HG03457 (cell line): Measurements from ENCODE around the gene AHSG.

Experiments used
- ATAC-seq: cut with Tn5 transposase; IDR thresholded peaks from one replicate; pipeline ENCODE4 v1.9.1; 2021; ENCODE audit warnings: moderate number of reproducible peaks; ENCODE audit not compliant: unreplicated experiment

Gene AHSG

GRCh38 chr3:186592682-186593081 is 20.2 kb upstream of the AHSG start:
- no peak for ATAC-seq

GRCh38 chr3:186593862-186594261 is 19.0 kb upstream of the AHSG start:
- ATAC-seq = no peak

GRCh38 chr3:186594591-186595113 is 18.2 kb upstream of the AHSG start:
- no peak for ATAC-seq

- ATAC-seq = no peak
Observed at GRCh38 chr3:186596568-186597287, 16.1 kb upstream of the AHSG start.

DNA sequence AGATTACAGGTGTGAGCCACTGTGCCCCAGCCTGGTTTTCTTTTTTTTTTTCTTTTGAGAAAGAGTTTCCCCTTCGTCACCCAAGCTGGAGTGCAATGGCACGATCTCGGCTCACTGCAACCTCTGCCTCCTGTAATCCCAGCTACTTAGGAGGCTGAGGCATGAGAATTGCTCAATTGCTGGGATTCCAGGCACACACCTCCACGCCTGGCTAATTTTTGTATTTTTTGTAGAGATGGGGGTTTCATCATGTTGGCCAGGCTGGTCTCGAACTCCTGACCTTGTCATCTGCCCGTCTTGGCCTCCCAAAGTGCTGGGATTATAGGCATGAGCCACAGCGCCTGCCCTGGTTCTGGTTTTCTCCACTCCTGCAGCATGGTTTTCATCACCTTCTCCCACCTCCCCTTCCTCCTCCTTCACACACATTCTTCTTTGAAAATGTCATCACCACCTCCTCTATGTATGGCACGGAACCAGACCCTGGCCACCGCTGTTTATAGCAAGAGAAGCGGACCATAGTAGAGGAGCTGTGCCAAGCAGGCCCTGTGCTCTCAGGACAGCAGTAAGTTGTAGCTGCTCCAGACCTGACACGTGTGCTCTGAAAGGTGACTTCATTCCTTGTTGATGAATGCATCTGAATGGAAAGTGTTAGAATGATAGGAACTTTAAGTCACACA is 14.6 kb upstream of the AHSG start:
- no peak for ATAC-seq

- ATAC-seq = no peak
Observed at GRCh38 chr3:186598794-186599141, 14.1 kb upstream of the AHSG start.

DNA sequence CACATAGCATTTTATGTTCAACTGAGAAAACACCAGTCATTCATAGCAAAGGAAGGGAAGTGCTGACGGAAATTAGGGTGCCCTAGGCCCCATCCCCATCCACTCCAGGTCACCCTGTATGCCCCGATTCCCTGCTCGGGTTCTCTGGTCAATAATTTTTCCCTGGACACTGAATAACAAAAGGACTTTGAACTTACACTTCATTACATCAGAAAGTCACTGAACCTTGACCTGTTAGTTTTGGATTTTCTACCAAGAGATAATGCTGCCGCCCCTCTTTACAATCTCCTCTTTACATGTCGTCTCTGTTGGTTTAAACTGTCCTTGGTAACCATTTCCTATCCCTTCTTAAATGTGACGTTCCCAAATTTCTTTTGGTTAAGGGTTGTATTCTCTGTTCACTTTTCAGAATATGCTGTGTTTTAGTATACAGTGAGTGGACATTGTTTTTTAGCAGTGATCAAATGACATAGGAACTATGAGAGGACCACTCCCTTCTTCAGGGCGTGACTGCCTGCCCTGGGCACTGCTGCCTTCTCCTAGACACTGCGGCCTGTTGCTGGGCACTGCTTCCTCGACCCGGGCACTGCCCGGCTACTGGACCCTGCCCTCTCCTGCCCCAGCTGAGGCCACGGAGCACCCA is 13.6 kb upstream of the AHSG start:
- no peak for ATAC-seq

- ATAC-seq = no peak
Observed at GRCh38 chr3:186599785-186600166, 13.1 kb upstream of the AHSG start.

DNA sequence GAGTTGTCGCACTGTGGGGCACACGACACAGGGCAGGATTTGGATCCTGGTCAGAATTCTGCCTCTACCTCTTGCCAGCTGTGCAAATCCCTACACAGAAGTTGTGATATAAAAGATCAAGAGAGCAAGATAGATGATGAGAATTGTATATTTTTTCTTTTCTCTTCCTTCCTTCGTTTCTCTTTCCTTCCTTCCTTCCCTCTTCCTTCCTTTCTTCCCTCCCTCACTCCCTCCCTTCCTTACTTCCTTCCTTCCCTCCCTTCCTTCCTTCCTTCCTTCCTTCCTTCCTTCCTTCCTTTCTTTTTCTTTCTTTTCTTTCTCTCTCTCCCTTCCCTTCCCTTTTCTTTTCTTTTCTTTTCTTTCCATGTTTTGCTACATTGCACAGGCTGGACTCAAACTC is 12.0 kb upstream of the AHSG start:
- ATAC-seq = no peak

DNA sequence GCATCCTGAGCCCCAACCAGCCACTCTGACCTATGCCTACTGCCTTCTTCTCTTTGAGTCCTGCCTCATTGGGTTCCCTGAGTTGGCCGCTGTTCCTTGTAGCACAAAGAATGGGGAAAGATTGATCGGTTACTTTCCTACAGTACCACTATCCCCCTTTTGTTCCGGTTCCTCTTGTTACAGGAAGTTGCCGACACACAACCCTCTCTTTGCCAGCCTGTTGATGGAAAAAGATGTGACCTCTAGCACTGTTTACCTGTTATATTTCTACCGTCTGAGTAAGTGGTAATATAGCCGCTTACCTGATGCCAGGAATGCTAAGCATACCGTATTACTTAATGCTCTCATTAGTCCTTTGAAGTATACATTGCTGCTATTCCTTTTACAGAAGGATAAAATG is 9.7 kb upstream of the AHSG start:
- no peak for ATAC-seq

DNA sequence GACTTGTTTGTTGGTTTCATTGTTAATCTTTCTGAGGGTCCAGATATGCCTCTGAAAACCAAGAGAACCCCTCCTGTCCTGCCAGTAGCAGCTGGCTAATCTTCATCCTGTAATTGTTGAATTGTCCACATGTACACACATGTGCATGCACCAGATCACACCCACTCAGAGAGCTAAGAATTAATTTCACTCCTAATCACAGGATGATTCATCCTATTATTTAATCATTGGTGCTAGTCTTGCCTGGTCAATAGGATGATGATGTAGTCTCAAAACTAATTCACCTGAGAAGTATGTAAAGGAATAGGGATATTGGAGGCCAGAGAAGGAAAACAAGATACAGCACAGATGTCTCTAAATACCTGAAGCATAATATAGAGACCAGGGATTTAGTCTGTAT is 7.8 kb upstream of the AHSG start:
- no peak for ATAC-seq

- no peak for ATAC-seq
Observed at GRCh38 chr3:186605561-186606545, 7.0 kb upstream of the AHSG start.

DNA sequence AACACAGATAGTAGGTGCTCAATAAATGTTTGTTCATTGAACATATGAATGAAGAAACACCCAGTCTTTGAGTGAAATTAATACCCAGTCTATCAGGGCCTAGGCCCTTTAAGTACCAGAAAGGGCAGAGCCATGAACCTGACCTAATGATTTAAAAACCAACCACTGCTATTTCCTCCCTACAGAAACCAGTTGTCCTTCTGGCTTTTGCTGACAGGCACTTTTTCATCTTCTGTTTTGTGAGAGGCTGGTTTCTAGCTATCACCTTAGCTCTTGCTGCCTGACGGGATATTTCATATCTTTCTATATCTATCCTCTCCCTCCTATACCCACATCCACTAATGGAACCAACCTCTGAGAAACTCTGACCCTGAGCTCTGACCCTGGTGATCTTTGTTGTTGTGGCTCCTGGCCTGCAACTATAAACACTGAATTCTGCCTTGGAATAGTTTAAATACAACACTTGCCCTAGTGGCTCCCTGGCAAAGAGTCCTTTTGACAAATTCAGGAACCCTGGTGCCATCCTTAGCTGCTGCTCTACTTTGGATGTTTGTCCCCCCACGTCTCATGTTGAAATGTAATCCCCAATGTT is 4.1 kb upstream of the AHSG start:
- ATAC-seq = no peak

DNA sequence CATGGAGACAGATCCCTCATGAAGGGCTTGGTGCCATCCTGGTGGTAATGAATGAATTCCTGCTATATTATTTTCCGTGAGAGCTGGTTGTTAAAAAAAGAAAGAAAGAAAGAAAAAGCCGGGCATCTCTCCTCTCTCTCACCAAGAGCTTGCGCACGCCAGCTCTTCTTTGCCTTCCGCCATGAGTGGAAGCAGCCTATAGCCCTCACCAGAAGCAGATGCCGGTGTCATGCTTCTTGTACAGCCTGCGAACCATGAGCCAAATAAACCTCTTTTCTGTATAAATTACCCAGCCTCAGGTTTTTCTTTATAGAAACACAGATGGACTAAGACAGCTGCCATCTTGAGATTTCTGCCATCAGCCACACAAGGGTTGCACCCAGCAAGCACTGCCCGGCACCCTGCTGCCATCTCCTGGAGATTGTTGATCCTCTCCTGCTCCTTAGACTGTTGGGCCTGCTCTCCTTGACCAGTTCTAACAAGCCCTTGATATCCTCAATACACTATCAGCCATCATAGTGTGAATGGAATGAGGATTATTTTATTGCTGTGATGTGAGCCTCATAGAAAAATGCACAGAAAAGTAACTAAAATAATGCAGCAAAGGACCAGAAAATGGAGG is 3.5 kb upstream of the AHSG start:
- ATAC-seq = no peak

- no peak for ATAC-seq
Observed at GRCh38 chr3:186612065-186612464, 795 bp upstream of the AHSG start.

GRCh38 chr3:186613637-186614265 is 891 bp downstream of the AHSG start:
- no peak for ATAC-seq

DNA sequence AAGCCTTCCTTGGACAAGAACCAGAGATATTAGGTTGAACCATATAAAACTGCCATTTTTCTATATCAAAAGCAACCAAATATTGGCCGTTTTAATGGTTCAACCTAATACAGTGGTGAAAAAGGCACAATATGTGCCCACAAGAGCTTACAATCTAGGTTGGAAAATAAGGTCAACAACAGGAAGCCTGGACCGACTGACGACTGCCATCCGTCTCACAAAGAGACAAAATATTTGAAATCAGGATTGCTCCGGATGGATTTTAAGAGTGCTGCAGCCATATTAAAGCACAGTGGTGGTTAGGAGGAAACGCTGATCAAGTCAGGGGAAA is 1.4 kb downstream of the AHSG start:
- ATAC-seq = no peak

- ATAC-seq = no peak
Observed at GRCh38 chr3:186614597-186615483, 2.0 kb downstream of the AHSG start.

GRCh38 chr3:186616299-186616617 is 3.4 kb downstream of the AHSG start:
- no peak for ATAC-seq
